ENCODE measurements around the gene BCL7B.
"Not testable (repeated sequence)": the region's sequence is repeated elsewhere in the genome, so short reads cannot be mapped to it uniquely, and the experiment has no call there.

Gene BCL7B

DNA sequence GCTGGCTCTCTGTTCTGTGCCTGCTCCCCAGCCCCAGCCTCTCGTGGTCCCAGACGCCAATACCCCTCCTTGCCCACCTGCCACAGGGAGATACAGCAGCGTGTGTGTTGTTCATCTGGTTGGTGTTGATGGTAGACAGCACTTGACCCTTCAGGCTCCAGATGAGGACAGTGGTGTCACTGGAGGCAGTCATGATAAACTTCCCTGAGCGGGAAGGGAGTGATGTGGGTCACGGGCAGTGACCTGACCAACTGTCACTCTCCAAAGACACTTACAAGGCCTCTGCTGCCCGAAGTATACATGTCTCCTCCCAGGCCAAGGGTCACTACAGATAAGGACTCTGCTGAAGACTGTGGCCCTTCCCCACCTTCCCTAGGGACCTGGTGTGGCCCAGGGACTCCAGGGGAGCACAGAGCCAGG is 15.3 kb upstream of the BCL7B start:
- in situ Hi-C loops (cut with HindIII; ENCODE audit: low sequenced_read_pairs) = no loop called here
- DNase-seq (ENCODE audit: low read depth) = no peak
- H3K4me3 ChIP-seq (ENCODE audit: low read depth, low read length) = no peak overlapping the region
- TF ChIP-seq, protein P1, sequence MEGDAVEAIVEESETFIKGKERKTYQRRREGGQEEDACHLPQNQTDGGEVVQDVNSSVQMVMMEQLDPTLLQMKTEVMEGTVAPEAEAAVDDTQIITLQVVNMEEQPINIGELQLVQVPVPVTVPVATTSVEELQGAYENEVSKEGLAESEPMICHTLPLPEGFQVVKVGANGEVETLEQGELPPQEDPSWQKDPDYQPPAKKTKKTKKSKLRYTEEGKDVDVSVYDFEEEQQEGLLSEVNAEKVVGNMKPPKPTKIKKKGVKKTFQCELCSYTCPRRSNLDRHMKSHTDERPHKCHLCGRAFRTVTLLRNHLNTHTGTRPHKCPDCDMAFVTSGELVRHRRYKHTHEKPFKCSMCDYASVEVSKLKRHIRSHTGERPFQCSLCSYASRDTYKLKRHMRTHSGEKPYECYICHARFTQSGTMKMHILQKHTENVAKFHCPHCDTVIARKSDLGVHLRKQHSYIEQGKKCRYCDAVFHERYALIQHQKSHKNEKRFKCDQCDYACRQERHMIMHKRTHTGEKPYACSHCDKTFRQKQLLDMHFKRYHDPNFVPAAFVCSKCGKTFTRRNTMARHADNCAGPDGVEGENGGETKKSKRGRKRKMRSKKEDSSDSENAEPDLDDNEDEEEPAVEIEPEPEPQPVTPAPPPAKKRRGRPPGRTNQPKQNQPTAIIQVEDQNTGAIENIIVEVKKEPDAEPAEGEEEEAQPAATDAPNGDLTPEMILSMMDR (IDR thresholded peaks at IDR 0.05; ENCODE audit: low read depth, low read length, missing control alignments) = no peak

DNA sequence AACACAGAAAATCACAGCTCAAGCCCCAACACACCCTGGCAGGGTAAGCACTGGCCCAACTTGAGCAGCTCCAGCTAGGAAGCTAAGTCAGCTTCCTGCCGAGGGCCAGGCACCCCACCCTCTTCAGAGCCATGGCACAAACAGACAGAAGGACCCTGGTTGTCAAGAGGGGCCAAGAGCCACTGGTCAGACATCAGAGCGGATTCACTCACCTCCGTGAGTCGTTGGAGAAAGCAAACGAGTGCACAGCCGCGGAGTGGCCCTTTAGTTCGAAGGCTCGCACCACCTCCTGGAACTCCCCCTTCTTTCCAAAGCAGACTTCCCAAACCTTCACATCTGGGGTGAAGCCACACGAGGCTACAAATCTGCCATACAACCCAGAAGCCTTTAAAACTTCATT is 13.5 kb upstream of the BCL7B start:
- TF ChIP-seq, protein P1 (IDR thresholded peaks at IDR 0.05; ENCODE audit: low read depth, low read length, missing control alignments) = no peak

DNA sequence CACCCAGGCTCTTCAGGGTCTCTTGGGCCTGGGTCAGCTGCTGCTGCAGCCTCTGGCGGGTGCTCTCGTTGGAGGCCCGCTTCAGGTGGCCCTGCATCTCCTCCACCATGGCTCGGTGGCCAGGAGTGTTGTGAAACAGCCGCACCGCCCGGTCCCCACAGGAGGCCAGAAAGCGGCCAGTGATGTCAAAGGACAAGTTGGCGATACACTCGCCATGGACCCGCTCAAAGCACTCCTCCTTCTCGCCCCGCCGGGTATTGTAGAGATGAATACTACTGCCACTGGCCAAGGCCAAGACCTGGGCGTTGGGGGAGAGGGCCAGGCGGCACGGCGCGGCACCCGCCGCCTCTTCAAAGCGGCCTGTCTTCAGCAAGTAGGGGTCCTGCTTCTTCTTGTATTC is 13.0 kb upstream of the BCL7B start:
- no peak overlapping the region for H3K4me3 ChIP-seq (ENCODE audit: low read depth, low read length)
- in situ Hi-C loops (cut with HindIII; ENCODE audit: low sequenced_read_pairs) = no loop called here
- DNase-seq (ENCODE audit: low read depth) = no peak
- TF ChIP-seq, protein P1 (IDR thresholded peaks at IDR 0.05; ENCODE audit: low read depth, low read length, missing control alignments) = no peak

More for the DNA sequence above, 13.5 kb upstream of the BCL7B start:
- in situ Hi-C loops (cut with HindIII; ENCODE audit: low sequenced_read_pairs) = no loop called here
- no peak overlapping the region for H3K4me3 ChIP-seq (ENCODE audit: low read depth, low read length)
- DNase-seq (ENCODE audit: low read depth) = no peak

DNA sequence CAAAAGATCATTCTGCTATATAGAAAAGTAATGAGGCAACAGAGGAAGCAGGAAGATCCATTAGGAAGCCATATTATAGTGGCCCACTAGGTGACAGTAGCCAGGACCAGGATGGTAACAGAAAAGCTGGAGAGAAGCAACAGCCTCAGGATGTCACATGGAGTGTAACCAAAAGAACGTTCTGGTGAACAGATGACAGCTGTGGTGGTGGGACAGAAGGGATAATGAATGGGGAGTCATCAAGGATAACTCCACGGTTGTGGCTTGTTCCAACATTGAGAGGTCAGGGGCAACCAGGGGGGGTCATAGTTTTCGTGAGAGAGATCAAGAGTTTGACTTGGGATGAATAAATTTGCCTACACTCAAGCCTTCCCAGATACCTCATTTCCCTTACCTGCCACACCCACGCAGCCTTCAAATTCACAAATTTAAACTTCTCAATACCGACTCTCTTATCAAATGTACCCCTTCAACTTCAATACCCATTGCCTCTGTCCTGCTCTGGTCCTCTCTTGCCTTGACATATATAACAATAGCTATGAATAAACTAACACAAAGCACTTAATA is 11.6 kb upstream of the BCL7B start:
- TF ChIP-seq, protein P1 (IDR thresholded peaks at IDR 0.05; ENCODE audit: low read depth, low read length, missing control alignments) = no peak
- DNase-seq (ENCODE audit: low read depth) = no peak
- no peak overlapping the region for H3K4me3 ChIP-seq (ENCODE audit: low read depth, low read length)
- in situ Hi-C loops (cut with HindIII; ENCODE audit: low sequenced_read_pairs) = no loop called here

DNA sequence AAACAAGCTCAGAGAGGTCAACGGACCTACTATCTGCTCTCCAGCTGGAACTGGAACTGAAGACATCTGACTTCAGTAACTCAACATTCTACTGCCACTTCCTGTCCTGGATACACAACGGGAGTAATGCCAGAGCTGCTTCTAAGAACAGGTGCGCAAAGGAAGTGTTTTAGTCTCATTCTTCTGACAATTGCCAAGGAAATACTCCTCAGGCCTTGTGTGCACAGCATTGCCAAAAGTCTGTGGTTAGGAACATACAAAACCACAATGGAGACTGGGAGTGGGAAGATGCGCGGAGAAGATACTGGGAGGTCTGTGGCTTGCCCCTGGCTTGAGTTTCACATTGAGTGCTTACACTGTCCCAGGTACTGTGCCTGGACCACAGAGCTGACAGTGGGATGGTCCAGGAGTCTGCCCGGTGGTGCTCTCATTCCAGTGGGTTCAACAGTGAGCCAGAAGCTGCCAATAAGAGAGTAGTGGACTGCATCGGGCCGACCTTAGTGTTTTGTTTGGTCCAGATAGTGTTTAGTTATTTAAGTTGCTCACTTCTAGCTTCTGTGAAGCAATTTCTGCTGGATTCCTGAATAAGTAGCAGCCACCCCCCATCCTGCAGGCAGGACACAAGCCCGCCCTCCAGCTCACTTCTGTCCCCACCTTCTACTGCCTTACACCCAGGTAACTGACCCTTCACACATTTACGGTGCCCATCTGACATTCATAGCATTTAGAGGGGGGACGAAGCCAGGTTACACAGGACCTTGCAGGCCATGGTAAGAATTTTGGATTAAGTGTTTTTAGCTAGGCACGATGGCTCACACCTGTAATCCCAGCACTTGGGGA is 10.6 kb upstream of the BCL7B start:
- TF ChIP-seq, protein P1 (IDR thresholded peaks at IDR 0.05; ENCODE audit: low read depth, low read length, missing control alignments) = no peak
- H3K4me3 ChIP-seq (ENCODE audit: low read depth, low read length) = no peak overlapping the region
- in situ Hi-C loops (cut with HindIII; ENCODE audit: low sequenced_read_pairs) = no loop called here
- peak; percentile 28 for DNase-seq (ENCODE audit: low read depth)

DNA sequence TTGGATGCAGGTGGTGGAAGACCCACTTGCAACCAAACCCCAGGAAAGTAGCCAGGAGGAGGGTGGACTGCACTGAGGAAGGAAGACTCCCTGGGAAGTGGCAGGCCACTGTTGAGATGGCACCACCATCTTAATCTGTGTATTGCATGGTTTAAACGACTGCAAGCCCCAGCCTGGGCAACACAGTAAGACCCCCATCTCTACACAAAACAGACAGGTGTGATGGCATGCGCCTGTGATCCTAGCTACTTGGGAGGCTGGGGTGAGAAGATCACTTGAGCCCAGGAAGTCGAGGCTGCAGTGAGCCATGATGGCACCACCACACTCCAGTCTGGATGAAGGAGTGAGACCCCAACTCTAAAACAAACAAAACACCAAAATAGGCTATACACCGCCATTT is 9.7 kb upstream of the BCL7B start:
- no peak overlapping the region for H3K4me3 ChIP-seq (ENCODE audit: low read depth, low read length)
- DNase-seq (ENCODE audit: low read depth) = no peak
- in situ Hi-C loops (cut with HindIII; ENCODE audit: low sequenced_read_pairs) = no loop called here
- TF ChIP-seq, protein P1 (IDR thresholded peaks at IDR 0.05; ENCODE audit: low read depth, low read length, missing control alignments) = no peak

DNA sequence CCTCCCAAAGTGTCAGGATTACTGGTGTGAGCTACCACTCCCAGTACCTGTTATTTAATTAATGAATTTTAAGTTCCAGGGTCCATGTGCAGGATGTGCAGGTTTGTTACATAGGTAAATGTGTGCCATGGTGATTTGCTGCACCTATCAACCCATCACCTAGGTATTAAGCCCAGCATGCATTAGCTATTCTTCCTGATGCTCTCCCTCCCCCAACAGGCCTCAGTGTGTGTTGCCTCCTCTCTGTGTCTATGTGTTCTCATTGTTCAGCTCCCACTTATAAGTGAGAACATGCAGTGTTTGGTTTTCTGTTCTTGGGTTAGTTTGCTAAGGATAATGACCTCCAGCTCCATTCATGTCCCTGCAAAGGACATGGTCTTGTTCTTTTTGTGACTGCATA is 8.9 kb upstream of the BCL7B start:
- in situ Hi-C loops (cut with HindIII; ENCODE audit: low sequenced_read_pairs); H3K4me3 ChIP-seq (ENCODE audit: low read depth, low read length); DNase-seq (ENCODE audit: low read depth): not testable (repeated sequence)

Measured in astrocyte of the cerebellum (primary cell).